HepG2 (cell line): ENCODE data around the gene BYSL. TPM values are rescaled to one million over a fixed set of nuclear protein-coding genes. Genes with fewer than 3 reads are reported as not detected.

Experiments used
- AGO1 ChIP-seq: fragments of 200-400 bp; formaldehyde crosslinking; IDR thresholded peaks from 2 replicates; pipeline ENCODE4 v1.6.1; 2017; ENCODE audit warnings: mild to moderate bottlenecking, low read depth, low read length, moderate library complexity; ENCODE audit not compliant: poor library complexity, severe bottlenecking
- CBFB ChIP-seq: sonication (generic); formaldehyde crosslinking; IDR thresholded peaks from 2 replicates; pipeline ENCODE4 v1.4.0; 2020; ENCODE audit warnings: missing genetic modification reagents
- JUND ChIP-seq: sonication (generic); formaldehyde crosslinking; IDR thresholded peaks from 2 replicates; pipeline ENCODE4 v1.8.0; 2022; ENCODE audit warnings: mild to moderate bottlenecking, missing genetic modification reagents
- KDM4B ChIP-seq: sonication (generic); formaldehyde crosslinking; IDR thresholded peaks from 2 replicates; pipeline ENCODE4 v1.4.0; 2020; ENCODE audit warnings: missing genetic modification reagents
- MNT ChIP-seq: fragments of 450-650 bp; IDR thresholded peaks from 2 replicates; pipeline ENCODE4 v1.6.1; 2016
- MTA1 ChIP-seq: sonication (generic); formaldehyde crosslinking; IDR thresholded peaks from 2 replicates; pipeline ENCODE4 v1.4.0; 2020; ENCODE audit warnings: missing genetic modification reagents, mild to moderate bottlenecking, borderline replicate concordance
- RBFOX2 ChIP-seq: fragments of 200-400 bp; formaldehyde crosslinking; IDR thresholded peaks from 2 replicates; pipeline ENCODE4 v1.6.1; 2017; ENCODE audit warnings: low read depth, mild to moderate bottlenecking, low read length
- RFX1 ChIP-seq: fragments of 450-650 bp; IDR thresholded peaks from 2 replicates; pipeline ENCODE4 v1.6.1; 2017
- RFX5 ChIP-seq: IDR thresholded peaks from 2 replicates; pipeline ENCODE4 v1.6.1; 2011; ENCODE audit warnings: low read depth, low read length, improper control_type of control experiment
- SMYD3 ChIP-seq: sonication (generic); formaldehyde crosslinking; IDR thresholded peaks from 2 replicates; pipeline ENCODE4 v1.8.1; 2023; ENCODE audit warnings: mild to moderate bottlenecking, missing genetic modification reagents
- SNAI1 ChIP-seq: sonication (generic); formaldehyde crosslinking; IDR thresholded peaks from 2 replicates; pipeline ENCODE4 v1.5.0; 2020; ENCODE audit warnings: mild to moderate bottlenecking, missing genetic modification reagents, borderline replicate concordance
- XBP1 ChIP-seq: sonication (generic); formaldehyde crosslinking; IDR thresholded peaks from 2 replicates; pipeline ENCODE4 v1.5.0; 2020; ENCODE audit warnings: missing genetic modification reagents
- ZBTB46 ChIP-seq: sonication (generic); formaldehyde crosslinking; IDR thresholded peaks from 2 replicates; pipeline ENCODE4 v1.4.0; 2020; ENCODE audit warnings: mild to moderate bottlenecking, missing genetic modification reagents, borderline replicate concordance
- ZFP91 ChIP-seq: sonication (generic); formaldehyde crosslinking; IDR thresholded peaks from 2 replicates; pipeline ENCODE4 v1.9.0; 2022; ENCODE audit warnings: missing genetic modification reagents, mild to moderate bottlenecking, borderline replicate concordance
- ZFYVE20 ChIP-seq: sonication (generic); formaldehyde crosslinking; IDR thresholded peaks from 2 replicates; pipeline ENCODE4 v1.8.0; 2023; ENCODE audit warnings: low read depth, mild to moderate bottlenecking, moderate library complexity, missing genetic modification reagents, borderline replicate concordance
- ZNF3 ChIP-seq: IDR thresholded peaks from 2 replicates; pipeline ENCODE4 v1.7.0; 2017; ENCODE audit warnings: inconsistent platforms
- ZNF362 ChIP-seq: sonication (generic); formaldehyde crosslinking; IDR thresholded peaks from 2 replicates; pipeline ENCODE4 v1.4.0; 2020; ENCODE audit warnings: missing genetic modification reagents, mild to moderate bottlenecking, borderline replicate concordance
- ZNF768 ChIP-seq: sonication (generic); formaldehyde crosslinking; IDR thresholded peaks from 2 replicates; pipeline ENCODE4 v1.4.0; 2020; ENCODE audit warnings: missing genetic modification reagents
- polyA plus RNA-seq, 8 experiments: library from polyadenylated mRNA; depleted of rRNA in 3 of 8; stranded (reverse) in 7 of 8; unstranded in 1 of 8; fragments of >200 nt; fragmentation: Illumina TruSeq in 4 of 8; extraction: Trizol in 4 of 8; gene quantifications; 2 replicates each; pipeline versions ENCODE4 v1.2.1 to v1.2.3, GENCODE V29; 2011 to 2016; ENCODE audit warnings: low read depth in 4 of 8, missing spikeins in 1 of 8, mixed read lengths in 1 of 8; ENCODE audit not compliant: insufficient read depth in 1 of 8
- total RNA-seq, 5 experiments: library from RNA; depleted of rRNA; stranded (reverse); fragments of >200 nt; fragmentation: Illumina TruSeq; extraction: Trizol; gene quantifications; 2 replicates each; pipeline ENCODE4 v1.2.3, GENCODE V29; 2016; ENCODE audit warnings: low read depth in 1 of 5
- TF ChIP-seq, protein P1 (sequence below): sonication (generic); formaldehyde crosslinking; conservative IDR thresholded peaks from 2 replicates; pipeline ENCODE4 v1.4.0; 2020; ENCODE audit warnings: missing genetic modification reagents
- TF ChIP-seq, protein P2 (sequence below), 2 experiments: sonication (generic) in 1 of 2; formaldehyde crosslinking in 1 of 2; IDR thresholded peaks; 2 replicates each; pipeline versions ENCODE4 v1.5.1 to v1.6.1; 2011 to 2020; ENCODE audit warnings: borderline replicate concordance in 1 of 2, low read depth in 1 of 2, low read length in 1 of 2, mild to moderate bottlenecking in 1 of 2, missing genetic modification reagents in 1 of 2, moderate library complexity in 1 of 2

Gene BYSL
- total and polyA plus RNA-seq, 2 of the 13 experiments (the other 11 are each of a cell fraction or from before 2014, with no cell fraction given), result 27.9 to 28.6 TPM

DNA sequence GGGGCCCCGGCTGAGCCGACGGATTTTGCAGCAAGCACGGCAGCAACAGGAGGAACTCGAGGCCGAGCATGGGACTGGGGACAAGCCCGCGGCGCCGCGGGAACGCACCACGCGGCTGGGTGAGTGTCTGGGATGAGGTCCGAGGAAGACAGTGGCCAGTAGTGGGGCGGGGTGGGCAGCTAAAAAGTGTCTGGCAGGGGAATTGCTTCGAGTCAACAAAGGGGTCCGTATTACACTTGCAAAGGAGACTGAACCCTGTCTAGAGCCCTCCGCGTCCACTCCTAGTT, 356 bp downstream of the BYSL start (continued):
- TF ChIP-seq ZNF768 (CRISPR knock-in tag) (peak; percentile 27; the same call in 1 of the 2 replicates), RFX5 (no peak), ZNF3 (0 out of 2 replicates have a peak, but pooled peaks have one; percentile 1), SMYD3 (CRISPR knock-in tag) (0 out of 2 replicates have a peak, but pooled peaks have one; percentile 66), ZFYVE20 (CRISPR knock-in tag) (no peak), ZNF362 (0 out of 2 replicates have a peak, but pooled peaks have one; percentile 36), AGO1 (no peak), KDM4B (CRISPR knock-in tag) (no peak), RFX1 (no peak), MTA1 (CRISPR knock-in tag) (no peak), ZBTB46 (CRISPR knock-in tag) (no peak), XBP1 (CRISPR knock-in tag) (no peak), ZFP91 (CRISPR knock-in tag) (no peak), CBFB (no peak), SNAI1 (CRISPR knock-in tag) (no peak), RBFOX2 (peak; percentile 60), MNT (no peak; the same call in 1 of the 2 replicates), JUND (CRISPR knock-in tag) (no peak)
- TF ChIP-seq, protein P1, sequence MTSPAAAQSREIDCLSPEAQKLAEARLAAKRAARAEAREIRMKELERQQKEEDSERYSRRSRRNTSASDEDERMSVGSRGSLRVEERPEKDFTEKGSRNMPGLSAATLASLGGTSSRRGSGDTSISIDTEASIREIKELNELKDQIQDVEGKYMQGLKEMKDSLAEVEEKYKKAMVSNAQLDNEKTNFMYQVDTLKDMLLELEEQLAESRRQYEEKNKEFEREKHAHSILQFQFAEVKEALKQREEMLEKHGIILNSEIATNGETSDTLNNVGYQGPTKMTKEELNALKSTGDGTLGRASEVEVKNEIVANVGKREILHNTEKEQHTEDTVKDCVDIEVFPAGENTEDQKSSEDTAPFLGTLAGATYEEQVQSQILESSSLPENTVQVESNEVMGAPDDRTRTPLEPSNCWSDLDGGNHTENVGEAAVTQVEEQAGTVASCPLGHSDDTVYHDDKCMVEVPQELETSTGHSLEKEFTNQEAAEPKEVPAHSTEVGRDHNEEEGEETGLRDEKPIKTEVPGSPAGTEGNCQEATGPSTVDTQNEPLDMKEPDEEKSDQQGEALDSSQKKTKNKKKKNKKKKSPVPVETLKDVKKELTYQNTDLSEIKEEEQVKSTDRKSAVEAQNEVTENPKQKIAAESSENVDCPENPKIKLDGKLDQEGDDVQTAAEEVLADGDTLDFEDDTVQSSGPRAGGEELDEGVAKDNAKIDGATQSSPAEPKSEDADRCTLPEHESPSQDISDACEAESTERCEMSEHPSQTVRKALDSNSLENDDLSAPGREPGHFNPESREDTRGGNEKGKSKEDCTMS (CRISPR knock-in tag), result no peak
- TF ChIP-seq, protein P2, sequence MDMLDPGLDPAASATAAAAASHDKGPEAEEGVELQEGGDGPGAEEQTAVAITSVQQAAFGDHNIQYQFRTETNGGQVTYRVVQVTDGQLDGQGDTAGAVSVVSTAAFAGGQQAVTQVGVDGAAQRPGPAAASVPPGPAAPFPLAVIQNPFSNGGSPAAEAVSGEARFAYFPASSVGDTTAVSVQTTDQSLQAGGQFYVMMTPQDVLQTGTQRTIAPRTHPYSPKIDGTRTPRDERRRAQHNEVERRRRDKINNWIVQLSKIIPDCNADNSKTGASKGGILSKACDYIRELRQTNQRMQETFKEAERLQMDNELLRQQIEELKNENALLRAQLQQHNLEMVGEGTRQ (IDR thresholded peaks at IDR 0.05; ENCODE audit: low read depth, low read length), result no peak
- TF ChIP-seq, protein P2 (CRISPR knock-in tag; IDR thresholded peaks at IDR 0.05; ENCODE audit: borderline replicate concordance), result no peak
